GM18511 (cell line): ENCODE data around the gene FABP3.
"Not testable (repeated sequence)": the region's sequence is repeated elsewhere in the genome, so short reads cannot be mapped to it uniquely, and the experiment has no call there.

Experiments
- ATAC-seq: cut with Tn5 transposase; IDR thresholded peaks from one replicate; pipeline ENCODE4 v1.9.1; 2021; ENCODE audit warnings: mild to moderate bottlenecking, moderate library complexity; ENCODE audit not compliant: unreplicated experiment

Gene FABP3

GRCh38 chr1:31399976-31400375 lies 27.1 kb upstream of the FABP3 start:
- no peak for ATAC-seq

- no peak for ATAC-seq
Observed at GRCh38 chr1:31398246-31398645, 25.4 kb upstream of the FABP3 start.

DNA sequence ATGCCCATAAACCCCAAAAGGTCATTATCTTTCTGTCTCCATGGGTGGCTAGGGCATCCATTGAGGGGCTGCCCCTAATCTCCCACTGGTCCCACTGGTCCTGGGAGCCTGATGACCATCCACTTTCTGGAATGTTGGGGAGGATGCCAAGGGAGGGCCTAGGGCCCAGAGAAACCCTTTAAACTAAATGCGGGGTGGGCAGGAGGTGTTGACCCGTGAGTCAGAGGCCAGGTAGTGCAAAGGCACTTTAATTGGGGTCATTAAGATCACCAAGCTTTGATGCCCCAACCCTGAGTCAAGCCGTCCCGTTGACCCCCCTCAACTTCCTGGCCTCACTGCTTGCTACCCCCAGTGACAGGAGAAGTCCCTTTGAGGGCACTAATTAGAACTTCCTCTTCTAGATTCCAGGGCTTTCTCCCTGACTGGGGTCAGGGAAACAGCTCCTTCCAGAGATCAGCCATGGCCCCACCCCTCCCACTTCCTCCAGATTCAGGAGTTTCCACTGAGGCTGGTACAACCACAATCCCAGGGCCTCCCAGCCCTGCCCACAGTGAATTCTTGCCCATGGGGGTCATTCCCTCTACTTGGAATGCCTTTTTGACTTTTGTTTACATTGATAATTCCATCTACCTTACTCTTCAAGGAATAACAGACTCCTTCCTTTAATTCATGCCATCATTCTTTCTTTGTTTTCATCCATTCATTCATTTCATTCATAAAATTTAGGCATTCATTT lies 24.7 kb upstream of the FABP3 start:
- ATAC-seq, result no peak

- no peak for ATAC-seq
Observed at GRCh38 chr1:31396633-31397351, 23.9 kb upstream of the FABP3 start.

DNA sequence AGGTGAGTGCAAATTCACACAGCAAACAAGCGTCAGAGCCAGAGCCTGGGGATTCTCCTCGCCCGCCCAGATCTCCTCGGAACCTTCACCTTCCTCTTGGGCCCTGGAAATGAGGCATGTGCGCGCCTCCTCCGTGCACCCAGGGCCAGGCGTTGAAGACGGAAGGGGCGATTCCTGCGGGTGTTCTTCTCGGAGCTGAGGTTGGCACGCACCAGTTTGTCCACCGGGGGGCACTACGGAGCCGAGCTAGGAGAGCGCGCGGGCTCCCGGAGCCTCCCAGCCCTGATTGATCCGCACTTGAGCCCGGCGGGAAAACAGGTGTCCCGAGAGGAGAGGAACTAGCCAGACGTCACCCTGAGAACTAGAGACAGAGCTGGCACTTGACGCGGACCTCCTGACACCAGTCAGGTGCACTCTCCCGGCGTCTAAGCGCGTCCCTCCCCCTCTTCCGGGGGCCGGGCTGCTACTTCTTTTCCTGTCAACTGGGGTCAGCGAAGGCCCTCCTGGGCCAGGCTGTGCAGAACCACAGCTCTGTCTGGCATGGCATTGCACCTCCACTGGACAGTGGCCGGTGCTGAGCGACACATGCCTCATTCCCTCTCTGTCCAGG lies 21.8 kb upstream of the FABP3 start:
- ATAC-seq, result peak; percentile 70

DNA sequence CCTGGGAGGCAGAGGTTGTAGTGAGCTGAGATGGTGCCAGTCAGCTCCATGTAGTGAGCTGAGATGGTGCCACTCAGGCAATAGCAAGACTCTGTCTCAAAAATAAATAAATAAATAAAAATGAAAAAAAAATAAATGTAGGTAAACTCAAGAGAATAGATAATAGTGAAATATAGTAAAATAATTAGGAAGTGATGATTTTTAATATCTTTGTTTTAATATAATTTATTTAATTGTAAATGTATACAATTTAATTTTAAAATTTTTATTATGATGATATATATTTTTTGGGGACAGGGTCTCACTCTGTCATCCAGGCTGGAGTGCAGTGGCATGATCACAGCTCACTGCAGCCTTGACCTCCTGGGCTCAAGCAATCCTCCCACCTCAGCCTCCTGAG lies 20.6 kb upstream of the FABP3 start:
- no peak for ATAC-seq

DNA sequence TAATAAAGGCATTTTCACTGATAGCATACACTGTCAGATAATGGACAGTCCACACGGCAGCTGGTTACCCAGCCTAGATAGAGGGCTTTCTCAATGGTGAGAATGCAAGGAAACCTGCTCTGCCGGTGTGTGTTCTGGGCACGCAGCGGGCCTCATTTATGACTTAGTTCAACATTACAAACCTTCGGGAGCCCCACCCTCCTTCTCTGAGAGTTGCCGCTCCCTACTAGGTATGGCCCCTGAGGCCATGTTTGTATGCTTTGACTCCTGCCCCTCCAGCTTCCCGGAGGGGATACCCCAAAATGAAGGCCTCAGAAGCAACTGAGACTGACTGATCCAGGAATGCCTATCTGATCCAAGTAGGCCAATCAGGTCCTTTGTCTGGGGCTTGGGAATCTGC lies 17.2 kb upstream of the FABP3 start:
- no peak for ATAC-seq

- no peak for ATAC-seq
Observed at GRCh38 chr1:31389616-31390015, 16.7 kb upstream of the FABP3 start.

- no peak for ATAC-seq
Observed at GRCh38 chr1:31387612-31388011, 14.7 kb upstream of the FABP3 start.

GRCh38 chr1:31386576-31387243 lies 13.8 kb upstream of the FABP3 start:
- not testable (repeated sequence) for ATAC-seq

- ATAC-seq, result no peak
Observed at GRCh38 chr1:31383967-31384366, 11.1 kb upstream of the FABP3 start.

DNA sequence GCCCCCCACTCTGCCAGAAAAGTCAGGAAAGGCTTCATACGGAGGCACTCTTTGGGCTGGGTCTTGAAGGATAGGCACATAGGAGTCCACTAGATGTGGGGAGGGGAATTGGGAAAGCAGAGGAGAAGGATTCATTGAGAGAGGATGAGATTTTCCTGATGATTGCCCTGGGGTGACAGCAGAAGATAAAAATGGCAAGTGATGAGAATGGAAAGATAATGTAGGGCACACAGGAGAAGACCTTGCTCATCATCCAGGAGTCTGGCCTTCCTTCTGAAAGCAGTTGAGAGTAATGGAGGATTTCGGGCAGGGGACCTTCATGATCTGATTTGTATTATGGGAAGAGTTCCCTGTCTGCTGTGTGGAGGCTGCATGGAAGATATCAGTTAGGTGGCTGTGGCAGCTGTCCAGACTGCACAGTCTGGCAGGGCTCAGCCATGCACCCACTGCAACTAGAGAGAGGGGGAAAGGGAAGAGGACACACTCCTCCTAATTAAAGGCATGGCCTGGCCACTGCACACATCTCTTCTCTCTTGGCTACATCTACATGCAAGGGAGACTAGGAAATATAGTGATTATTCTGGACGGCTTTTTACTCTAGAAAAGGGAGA lies 9.6 kb upstream of the FABP3 start:
- ATAC-seq, result no peak

GRCh38 chr1:31381394-31382294 lies 8.8 kb upstream of the FABP3 start:
- no peak for ATAC-seq

DNA sequence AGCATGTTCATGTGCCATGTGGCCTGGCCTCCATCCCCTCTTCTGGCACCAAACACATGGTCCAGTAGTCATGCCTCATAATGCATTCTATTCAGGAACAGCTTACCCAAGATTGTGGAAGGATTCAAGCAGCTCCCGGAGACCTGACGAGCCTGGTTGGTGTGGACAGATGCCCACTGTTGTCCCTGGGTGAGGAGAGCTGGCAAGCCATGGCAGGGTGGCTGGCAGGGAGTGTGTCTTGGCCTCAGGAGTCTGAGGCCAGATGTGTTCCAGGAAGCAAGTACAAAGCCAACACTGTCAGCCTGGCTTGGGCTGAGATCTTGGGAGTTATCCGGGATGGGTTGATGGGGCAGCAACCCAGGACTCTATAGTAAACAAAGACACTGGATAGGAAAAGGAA lies 7.3 kb upstream of the FABP3 start:
- ATAC-seq, result no peak

DNA sequence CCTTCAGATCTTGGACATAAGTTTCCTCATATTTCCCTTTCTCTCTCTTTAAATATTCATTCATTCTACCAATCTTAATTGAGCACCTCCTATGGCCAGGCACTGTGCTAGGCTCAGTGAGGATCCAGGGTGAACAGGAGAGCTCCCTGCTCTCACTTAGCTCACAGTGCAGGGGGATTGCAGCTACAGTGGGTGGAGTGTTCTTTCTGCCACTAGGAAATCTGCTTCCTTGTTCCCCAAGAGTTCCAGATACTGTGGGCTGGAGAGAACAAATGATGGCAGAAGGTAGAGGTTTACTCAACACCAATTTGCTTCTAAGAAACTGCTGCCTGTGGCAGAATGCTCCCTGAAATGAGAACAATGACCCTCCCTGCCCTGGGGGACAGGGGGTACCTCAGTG lies 5.1 kb upstream of the FABP3 start:
- no peak for ATAC-seq

- no peak for ATAC-seq
Observed at GRCh38 chr1:31377364-31377863, 4.5 kb upstream of the FABP3 start.

DNA sequence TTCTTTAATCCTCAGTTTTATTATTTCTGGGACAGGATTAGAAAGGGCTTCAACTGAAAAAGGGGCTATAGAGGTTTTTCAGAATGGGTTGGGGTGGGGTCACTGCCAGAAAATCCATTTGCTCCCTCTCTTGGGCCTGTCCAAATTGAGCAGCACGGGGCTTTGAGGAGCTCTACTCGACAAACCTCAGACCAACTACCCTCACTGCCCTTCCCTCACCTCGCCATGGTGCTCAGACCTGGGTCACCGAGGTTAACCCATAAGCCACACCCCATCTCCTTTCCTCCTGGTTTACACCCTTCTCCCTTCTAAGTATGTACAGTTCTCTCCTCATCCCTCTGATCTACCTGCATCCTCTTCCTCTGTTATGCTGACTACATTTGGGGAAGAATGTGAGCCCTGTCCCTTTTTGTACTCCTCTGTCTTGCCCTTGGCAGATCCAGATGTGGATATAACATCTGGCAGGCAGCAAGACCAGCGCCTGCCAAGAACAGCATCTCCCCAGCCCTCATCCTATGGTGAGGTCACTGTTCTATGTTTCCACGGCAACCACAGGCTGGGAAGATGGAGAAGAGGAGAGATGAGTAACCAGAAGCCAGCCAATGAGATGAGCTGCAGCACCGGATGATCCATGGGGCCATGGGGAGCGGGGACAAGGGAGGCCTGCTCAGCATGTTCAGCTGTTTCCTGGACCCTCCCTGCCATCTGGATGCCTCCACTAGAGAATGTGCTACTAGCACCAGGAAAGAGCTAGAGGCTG lies 3.7 kb upstream of the FABP3 start:
- no peak for ATAC-seq

GRCh38 chr1:31374511-31375196 lies 1.8 kb upstream of the FABP3 start:
- no peak for ATAC-seq
